ENCODE data around the gene RRAGC.

- TF ChIP-seq CTCF (IDR thresholded peaks at IDR 0.05; ENCODE audit: insufficient read depth, low read length), result peak; percentile 64
- TF ChIP-seq REST (IDR thresholded peaks at IDR 0.05; ENCODE audit: insufficient replicate concordance, low read depth), result no peak
- no peak for TF ChIP-seq POLR2AphosphoS5 (IDR thresholded peaks at IDR 0.05; ENCODE audit: low read depth)
- no peak for TF ChIP-seq GABPA (IDR thresholded peaks at IDR 0.05; ENCODE audit: low read depth)
These were observed 24.4 kb downstream of the RRAGC start for GRCh38 chr1:38834937-38835827.
